Suprapubic skin (tissue), 4 donors: Measurements from ENCODE around the gene LRIT2. TPM values are rescaled to one million over a fixed set of nuclear protein-coding genes. Genes with fewer than 3 reads are reported as not detected.

Experiments
- DNase-seq, 2 donors: peaks; one replicate each; pipeline ENCODE4 v3.0.0-alpha.2; 2019; ENCODE audit warnings: low spot score in 2 of 2
- H3K27ac ChIP-seq: fragments of 200-600 bp; sonication (generic); one replicate; pipeline ENCODE4 v1.5.1; 2019
- H3K27me3 ChIP-seq: fragments of 200-600 bp; sonication (generic); one replicate; pipeline ENCODE4 v1.5.1; 2019
- H3K36me3 ChIP-seq: fragments of 200-600 bp; sonication (generic); one replicate; pipeline ENCODE4 v1.5.1; 2019
- H3K4me1 ChIP-seq: fragments of 200-600 bp; sonication (generic); one replicate; pipeline ENCODE4 v1.5.1; 2019
- H3K4me3 ChIP-seq: fragments of 200-600 bp; sonication (generic); one replicate; pipeline ENCODE4 v1.5.1; 2019; ENCODE audit warnings: mild to moderate bottlenecking
- H3K9me3 ChIP-seq: fragments of 200-600 bp; sonication (generic); one replicate; pipeline ENCODE4 v1.5.1; 2019
- CTCF ChIP-seq, 2 donors: fragments of 200-600 bp in 1 of 2; fragments of 450-650 bp in 1 of 2; sonication (generic) in 1 of 2; IDR thresholded peaks; one replicate each; pipeline ENCODE4 v1.5.1; 2016 to 2019; ENCODE audit warnings: antibody characterized with exemption in 2 of 2, mild to moderate bottlenecking in 1 of 2, moderate library complexity in 1 of 2
- EP300 ChIP-seq: sonication (generic); formaldehyde crosslinking; IDR thresholded peaks from one replicate; pipeline ENCODE4 v1.6.1; 2017; ENCODE audit warnings: antibody characterized with exemption
- POLR2A ChIP-seq, 2 donors: fragments of 450-650 bp; IDR thresholded peaks; one replicate each; pipeline ENCODE4 v1.6.1; 2017; ENCODE audit warnings: antibody characterized with exemption in 2 of 2, mild to moderate bottlenecking in 2 of 2, moderate library complexity in 2 of 2
- POLR2AphosphoS5 ChIP-seq, 3 donors: sonication (generic); formaldehyde crosslinking; IDR thresholded peaks; one replicate each; pipeline ENCODE4 v1.6.1; 2017; ENCODE audit warnings: antibody characterized with exemption in 3 of 3
- WGBS: methylation state at CpG from one replicate; pipeline ENCODE4 v1.1.5; 2018; 5-methylcytosine and 5-hydroxymethylcytosine counted together
- total RNA-seq, 4 donors: library from RNA; depleted of rRNA; stranded (reverse); fragments of >200 nt; gene quantifications; one replicate each; pipeline ENCODE4 v1.1.0, GENCODE V29; 2016

The LRIT2 gene
- total RNA-seq, 4 donors from 2014 or later: not detected

GRCh38 chr10:84213076-84213475 lies 12.3 kb downstream of the LRIT2 start:
- Histone ChIP-seq H3K4me1 (no peaks in the 10 kb centered on the region), H3K36me3 (peaks cover 4% of the 10 kb centered on the region), H3K27me3 (peaks cover 5% of the 10 kb centered on the region), H3K4me3 (no peak overlapping the region), H3K9me3 (no peaks in the 10 kb centered on the region), H3K27ac (no peak overlapping the region)
- DNase-seq: peak in 1 of 2 donors; percentile 58
- 87% methylated on average over 3 of the region's 11 CpGs for WGBS
- no peak for TF ChIP-seq EP300
- TF ChIP-seq POLR2A (IDR thresholded peaks at IDR 0.05): no peak
- no peak for TF ChIP-seq POLR2AphosphoS5 (IDR thresholded peaks at IDR 0.05)
- TF ChIP-seq CTCF (IDR thresholded peaks at IDR 0.05): no peak

GRCh38 chr10:84212014-84212413 lies 13.3 kb downstream of the LRIT2 start:
- no peaks in the 10 kb centered on the region for H3K9me3 ChIP-seq
- WGBS: 81% methylated on average over 4 of the region's 5 CpGs
- H3K4me3 ChIP-seq: no peak overlapping the region
- TF ChIP-seq POLR2AphosphoS5 (IDR thresholded peaks at IDR 0.05) (no peak), CTCF (IDR thresholded peaks at IDR 0.05) (no peak), EP300 (no peak), POLR2A (IDR thresholded peaks at IDR 0.05) (no peak)
- H3K36me3 ChIP-seq: peaks cover 4% of the 10 kb centered on the region
- H3K27ac ChIP-seq: no peak overlapping the region
- H3K27me3 ChIP-seq: peaks cover 5% of the 10 kb centered on the region
- no peaks in the 10 kb centered on the region for H3K4me1 ChIP-seq
- peak in 1 of 2 donors; percentile 59 for DNase-seq

GRCh38 chr10:84211566-84211965 lies 13.8 kb downstream of the LRIT2 start:
- WGBS: 62% methylated on average over 2 of the region's 2 CpGs
- Histone ChIP-seq H3K36me3 (peaks cover 4% of the 10 kb centered on the region), H3K4me3 (no peak overlapping the region), H3K27ac (no peak overlapping the region), H3K9me3 (no peaks in the 10 kb centered on the region), H3K4me1 (no peaks in the 10 kb centered on the region), H3K27me3 (peaks cover 5% of the 10 kb centered on the region)
- DNase-seq: peak in 1 of 2 donors; percentile 35
- TF ChIP-seq CTCF (IDR thresholded peaks at IDR 0.05): no peak
- no peak for TF ChIP-seq POLR2AphosphoS5 (IDR thresholded peaks at IDR 0.05)

- no peaks in the 10 kb centered on the region for H3K4me1 ChIP-seq
- H3K36me3 ChIP-seq: no peaks in the 10 kb centered on the region
- peaks cover 10% of the 10 kb centered on the region for H3K27me3 ChIP-seq
- DNase-seq: no peak
- H3K4me3 ChIP-seq: no peak overlapping the region
- TF ChIP-seq EP300 (no peak), POLR2A (IDR thresholded peaks at IDR 0.05) (no peak), CTCF (IDR thresholded peaks at IDR 0.05) (no peak), POLR2AphosphoS5 (IDR thresholded peaks at IDR 0.05) (no peak)
- H3K9me3 ChIP-seq: no peaks in the 10 kb centered on the region
- WGBS: 88% methylated on average over 7 of the region's 10 CpGs
- H3K27ac ChIP-seq: no peak overlapping the region
Observed at GRCh38 chr10:84208023-84208422, 17.3 kb downstream of the LRIT2 start.

GRCh38 chr10:84205853-84206525 lies 19.4 kb downstream of the LRIT2 start:
- Histone ChIP-seq H3K27ac (no peak overlapping the region), H3K9me3 (no peaks in the 10 kb centered on the region), H3K4me3 (no peak overlapping the region), H3K27me3 (peaks cover 5% of the 10 kb centered on the region), H3K36me3 (no peaks in the 10 kb centered on the region), H3K4me1 (no peaks in the 10 kb centered on the region)
- WGBS: 72% methylated on average over 6 of the region's 6 CpGs
- TF ChIP-seq EP300 (no peak), POLR2AphosphoS5 (IDR thresholded peaks at IDR 0.05) (no peak), POLR2A (IDR thresholded peaks at IDR 0.05) (no peak), CTCF (IDR thresholded peaks at IDR 0.05) (no peak)
- peak in 1 of 2 donors; percentile 72 for DNase-seq
